M059J (cell line): ENCODE data around the gene FFAR3. TPM values are rescaled to one million over a fixed set of nuclear protein-coding genes. Genes with fewer than 3 reads are reported as not detected.
"Not testable (repeated sequence)": the region's sequence is repeated elsewhere in the genome, so short reads cannot be mapped to it uniquely, and the experiment has no call there.

Source experiments
- DNase-seq: peaks from one replicate; pipeline ENCODE4 v3.0.0-alpha.2; 2012; ENCODE audit warnings: low read depth
- total RNA-seq: library from RNA; depleted of rRNA; stranded (reverse); fragments of >200 nt; shearing (Covaris generic); gene quantifications from 2 replicates; pipeline ENCODE4 v1.2.3, GENCODE V29; 2014; rRNA removed

FFAR3 gene
- total RNA-seq, 1 experiment from 2014 or later = not detected

DNA sequence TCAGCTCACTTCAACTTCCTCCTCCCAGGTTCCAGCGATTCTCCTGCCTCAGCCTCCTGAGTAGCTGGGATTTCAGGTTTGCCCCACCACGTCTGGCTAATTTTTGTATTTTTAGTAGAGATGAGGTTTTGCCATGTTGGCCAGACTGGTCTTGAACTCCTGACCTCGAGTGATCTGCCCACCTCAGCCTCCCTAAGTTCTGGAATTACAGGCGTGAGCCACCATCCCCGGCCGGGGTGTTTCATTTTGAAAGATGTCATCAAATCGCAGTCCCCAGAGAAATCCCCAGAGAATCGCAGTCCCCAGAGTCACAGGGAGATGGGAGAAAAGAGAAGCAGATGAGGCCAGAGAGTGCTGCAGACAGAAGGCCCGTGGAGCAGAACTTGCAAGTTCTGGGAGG lies 43.2 kb downstream of the FFAR3 start:
- not testable (repeated sequence) for DNase-seq

DNA sequence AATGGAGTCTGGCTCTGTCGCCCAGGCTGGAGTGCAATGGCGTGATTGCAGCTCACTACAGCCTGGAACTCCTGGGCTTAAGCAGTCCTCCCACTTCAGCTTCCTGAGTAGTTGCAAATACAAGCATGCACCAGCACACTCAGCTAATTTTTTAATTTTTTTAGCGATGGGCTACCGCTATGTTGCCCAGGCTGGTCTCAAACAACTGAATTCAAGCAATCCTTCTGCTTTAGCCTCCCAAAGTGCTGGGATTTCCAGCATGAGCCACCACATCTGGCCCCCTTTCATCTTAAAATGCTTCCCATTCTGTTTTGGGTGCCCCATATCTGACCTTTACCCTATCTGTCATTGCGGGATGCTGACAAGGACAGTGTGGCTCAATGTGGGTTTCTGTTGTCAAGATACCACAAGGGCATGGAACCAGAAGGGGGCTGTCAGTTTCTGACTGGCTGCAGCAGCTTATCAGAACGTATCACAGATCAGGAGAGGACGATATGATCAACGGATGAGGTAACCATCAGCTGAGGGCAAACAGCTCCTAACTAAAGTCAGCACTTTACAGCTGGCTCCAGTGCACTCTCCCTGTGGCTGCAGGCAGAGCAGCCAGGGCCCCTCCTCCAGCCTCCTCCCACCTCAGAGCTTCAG lies 45.0 kb downstream of the FFAR3 start:
- DNase-seq = no peak

DNA sequence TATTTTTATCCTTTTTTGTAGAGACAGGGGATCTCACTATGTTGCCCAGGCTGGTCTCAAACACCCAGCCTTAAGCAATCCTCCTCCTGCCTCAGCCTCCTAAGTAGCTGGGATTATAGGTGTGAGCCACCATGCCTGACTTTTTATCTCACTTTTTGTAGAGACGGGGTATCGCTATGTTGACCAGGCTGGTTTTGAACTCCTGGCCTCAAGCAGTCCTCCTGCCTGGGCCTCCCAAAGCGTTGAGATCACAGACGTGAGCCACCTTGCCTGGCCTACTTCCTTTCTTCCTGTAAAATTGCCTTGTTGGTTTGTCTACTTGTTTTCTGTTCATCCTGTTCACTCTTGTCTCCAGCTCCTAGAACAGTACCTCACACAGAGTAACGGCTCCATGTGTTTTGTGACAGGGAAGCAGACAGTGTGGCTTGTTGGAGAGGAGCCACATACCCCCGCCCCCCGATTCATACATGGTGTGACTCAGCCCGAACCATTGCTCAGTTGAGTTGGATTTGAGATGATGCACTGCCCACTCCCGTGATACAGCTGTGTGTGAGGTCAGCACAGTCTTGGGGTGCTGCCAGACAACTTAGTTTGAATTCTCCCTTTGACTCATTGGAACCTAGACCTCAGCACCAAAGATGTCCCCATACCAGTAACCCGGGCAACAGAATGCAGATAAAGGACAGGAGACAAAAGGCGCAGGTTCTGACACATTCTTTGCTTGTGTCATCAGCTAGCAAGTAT lies 46.8 kb downstream of the FFAR3 start:
- DNase-seq = peak; percentile 95

DNA sequence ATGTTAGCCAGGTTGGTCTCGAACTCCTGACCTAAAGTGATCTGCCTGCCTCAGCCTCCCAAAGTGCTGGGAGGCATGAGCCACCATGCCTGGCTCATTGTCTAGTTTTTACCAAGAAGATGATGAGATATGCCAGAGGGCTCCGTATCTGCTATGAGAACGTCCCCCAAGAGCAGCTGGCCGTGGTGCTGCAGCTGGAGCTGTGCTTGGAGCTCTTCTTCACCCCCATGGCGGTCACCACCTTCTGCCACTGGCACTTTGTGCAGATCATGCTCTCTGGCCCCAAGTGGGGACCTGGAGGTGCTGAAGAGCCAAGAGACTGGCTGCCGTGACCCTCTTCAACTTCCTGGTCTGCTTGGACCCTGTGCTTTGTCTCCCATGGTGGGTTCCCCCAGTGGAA lies 49.4 kb downstream of the FFAR3 start:
- no peak for DNase-seq

DNA sequence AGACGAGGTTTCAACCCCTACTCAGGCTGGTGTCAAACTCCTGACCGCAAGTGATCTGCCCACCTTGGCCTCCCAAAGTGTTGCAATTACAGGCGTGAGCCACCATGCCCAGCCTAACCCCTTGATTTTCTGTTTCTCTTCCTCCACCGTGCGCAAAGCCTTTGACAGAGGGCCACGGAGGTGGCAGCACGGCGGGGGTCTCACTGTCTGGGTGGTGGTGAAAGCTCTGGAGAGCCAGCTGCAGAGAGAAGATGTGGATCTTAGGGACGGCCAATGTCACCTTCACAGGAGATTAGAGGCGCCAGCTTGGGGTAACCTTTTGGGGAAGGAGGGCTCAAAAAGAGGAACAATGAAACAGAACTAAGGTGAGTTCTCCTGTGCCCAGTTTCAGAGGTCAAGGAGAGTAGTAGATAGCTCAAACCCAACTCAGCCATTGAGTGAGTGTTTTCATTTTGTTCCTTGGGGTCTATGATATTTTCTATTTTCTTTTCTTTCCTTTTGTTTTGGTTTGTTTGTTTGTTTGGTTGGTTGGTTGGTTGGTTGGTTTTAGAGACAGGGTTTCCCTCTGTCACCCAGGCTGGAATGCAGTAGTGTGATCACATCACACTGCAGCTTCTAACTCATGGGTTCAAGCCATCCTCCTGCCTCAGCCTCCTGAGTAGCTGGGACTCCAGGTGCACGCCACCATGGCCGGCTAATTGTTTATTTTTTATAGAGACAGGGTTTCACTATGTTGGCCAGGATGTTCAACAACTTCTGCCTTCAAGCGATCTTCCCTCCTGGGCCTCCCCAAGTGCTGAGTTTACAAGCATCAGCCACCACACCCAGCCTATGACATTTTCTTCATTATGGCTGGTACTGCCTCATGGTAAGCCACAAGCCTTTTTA lies 50.3 kb downstream of the FFAR3 start:
- no peak for DNase-seq

DNA sequence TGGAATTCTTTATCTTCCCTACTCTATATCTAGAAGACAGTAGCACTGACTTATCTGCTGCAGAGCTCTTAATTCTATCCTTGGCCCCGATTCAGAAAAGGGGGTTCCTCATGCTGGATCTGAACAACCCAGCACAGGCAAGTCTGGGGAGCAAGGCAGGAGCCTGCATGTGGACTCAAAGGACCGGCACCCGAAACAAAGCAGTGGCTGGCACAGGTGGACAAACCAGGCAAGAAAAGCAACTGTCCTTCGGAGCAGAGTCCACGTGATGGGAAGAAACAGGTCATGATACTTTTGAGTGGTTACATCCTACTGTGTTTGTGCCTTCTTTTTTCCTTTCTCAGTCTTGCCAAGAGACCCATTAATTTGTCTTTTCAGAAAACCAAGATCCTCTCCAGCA lies 50.9 kb downstream of the FFAR3 start:
- DNase-seq = no peak

Other genes starting within 250 kb of the FFAR3 start
- 0.64 TPM in 1 of 2 replicates, not detected in the other for gene FXYD3, start 242.6 kb upstream of the FFAR3 start, total RNA-seq
- gene LGI4, start 223.4 kb upstream of the FFAR3 start, total RNA-seq = not detected in 2 replicates
- not detected in 2 replicates for gene FXYD1, start 219.6 kb upstream of the FFAR3 start, total RNA-seq
- gene FXYD7, start 215.2 kb upstream of the FFAR3 start, total RNA-seq = not detected in 2 replicates
- gene FXYD5, start 203.7 kb upstream of the FFAR3 start, total RNA-seq = 183 and 256 TPM in 2 replicates
- gene FAM187B, start 129.7 kb upstream of the FFAR3 start, total RNA-seq = not detected in 2 replicates
- 0.07 TPM in 1 of 2 replicates, not detected in the other for gene LSR, start 109.5 kb upstream of the FFAR3 start, total RNA-seq
- gene USF2, start 89.5 kb upstream of the FFAR3 start, total RNA-seq = 38.6 and 66.5 TPM in 2 replicates
- gene HAMP, start 75.9 kb upstream of the FFAR3 start, total RNA-seq = not detected in 2 replicates
- not detected in 2 replicates for gene MAG, start 66.3 kb upstream of the FFAR3 start, total RNA-seq
- 1.5 TPM in 1 of 2 replicates, not detected in the other for gene CD22, start 29.3 kb upstream of the FFAR3 start, total RNA-seq
- not detected in 2 replicates for gene FFAR1, start 10.6 kb upstream of the FFAR3 start, total RNA-seq
- gene GPR42, start 12.6 kb downstream of the FFAR3 start, total RNA-seq = not detected in 2 replicates
- not detected in 2 replicates for gene FFAR2, start 89.8 kb downstream of the FFAR3 start, total RNA-seq
- gene KRTDAP, start 132.0 kb downstream of the FFAR3 start, total RNA-seq = not detected in 2 replicates
- 6.7 and 34.4 TPM in 2 replicates for gene DMKN, start 155.2 kb downstream of the FFAR3 start, total RNA-seq
- 0.25 and 0.49 TPM in 2 replicates for gene SBSN, start 169.9 kb downstream of the FFAR3 start, total RNA-seq
- not detected in 2 replicates for gene GAPDHS, start 175.0 kb downstream of the FFAR3 start, total RNA-seq
- 106 and 116 TPM in 2 replicates for gene TMEM147, start 187.2 kb downstream of the FFAR3 start, total RNA-seq
- gene ATP4A, start 205.2 kb downstream of the FFAR3 start, total RNA-seq = not detected in 2 replicates
- gene PMIS2, start 227.7 kb downstream of the FFAR3 start, total RNA-seq = not detected in 2 replicates